ENCODE measurements around the gene RNF130. TPM values are rescaled to one million over a fixed set of nuclear protein-coding genes. Genes with fewer than 3 reads are reported as not detected.

The RNF130 gene
- total and polyA plus RNA-seq, 8 donors = 61.0 to 125 (median 70.7) TPM

GRCh38 chr5:180081481-180081880 is 9.9 kb upstream of the RNF130 start:
- no peak for TF ChIP-seq CTCF (IDR thresholded peaks at IDR 0.05)
- intact Hi-C loops (cut with DNase I) = no loop called here
- Histone ChIP-seq H3K36me3 (no peaks in the 10 kb centered on the region), H3K9me3 (no peaks in the 10 kb centered on the region), H3K27me3 (peaks cover 0 to 19% of the 10 kb centered on the region in 2 donors), H3K4me3 (no peak overlapping the region), H3K27ac (no peak overlapping the region), H3K4me1 (peaks cover 0 to 8% of the 10 kb centered on the region in 2 donors)
- no peak for DNase-seq
- ATAC-seq = no peak

- ATAC-seq (no peak), DNase-seq (no peak)
- Histone ChIP-seq H3K4me1 (peaks cover 0 to 6% of the 10 kb centered on the region in 2 donors), H3K36me3 (no peaks in the 10 kb centered on the region), H3K27me3 (peaks cover 0 to 19% of the 10 kb centered on the region in 2 donors), H3K27ac (no peak overlapping the region), H3K4me3 (no peak overlapping the region), H3K9me3 (no peaks in the 10 kb centered on the region)
- intact Hi-C loops (cut with DNase I) = no loop called here
- no peak for TF ChIP-seq CTCF (IDR thresholded peaks at IDR 0.05)
Measured at GRCh38 chr5:180080486-180081280, 9.1 kb upstream of the RNF130 start.

GRCh38 chr5:180079702-180080466 is 8.3 kb upstream of the RNF130 start:
- Histone ChIP-seq H3K36me3 (no peaks in the 10 kb centered on the region), H3K4me1 (no peaks in the 10 kb centered on the region), H3K27ac (no peak overlapping the region), H3K9me3 (no peaks in the 10 kb centered on the region), H3K4me3 (no peak overlapping the region), H3K27me3 (peaks cover 0 to 19% of the 10 kb centered on the region in 2 donors)
- no peak for DNase-seq
- no peak for TF ChIP-seq CTCF (IDR thresholded peaks at IDR 0.05)
- ATAC-seq = no peak
- intact Hi-C loops (cut with DNase I) = no loop called here

- H3K4me3 ChIP-seq = no peak overlapping the region
- TF ChIP-seq CTCF (IDR thresholded peaks at IDR 0.05) = no peak
- no peaks in the 10 kb centered on the region for H3K4me1 ChIP-seq
- H3K9me3 ChIP-seq = no peaks in the 10 kb centered on the region
- H3K36me3 ChIP-seq = no peaks in the 10 kb centered on the region
- no peak overlapping the region for H3K27ac ChIP-seq
- H3K27me3 ChIP-seq = peaks cover 0 to 19% of the 10 kb centered on the region in 2 donors
- ATAC-seq (no peak), DNase-seq (no peak)
- intact Hi-C loops (cut with DNase I) = no loop called here
Measured at GRCh38 chr5:180078348-180078747, 6.8 kb upstream of the RNF130 start.

- intact Hi-C loops (cut with DNase I) = no loop called here
- no peak for TF ChIP-seq CTCF (IDR thresholded peaks at IDR 0.05)
- H3K9me3 ChIP-seq = no peaks in the 10 kb centered on the region
- H3K4me1 ChIP-seq = no peaks in the 10 kb centered on the region
- ATAC-seq (no peak), DNase-seq (no peak)
- H3K27me3 ChIP-seq = peaks cover 0 to 19% of the 10 kb centered on the region in 2 donors
- H3K4me3 ChIP-seq = no peak overlapping the region
- no peak overlapping the region for H3K27ac ChIP-seq
- H3K36me3 ChIP-seq = no peaks in the 10 kb centered on the region
Measured at GRCh38 chr5:180077594-180078284, 6.2 kb upstream of the RNF130 start.

Data from left lung (tissue), 10 donors.